Germinal center (tissue), 1 donor: ENCODE results near the gene FBXO8.

Source experiments
- DNase-seq: peaks from one replicate; pipeline ENCODE4 v3.0.0; 2012; ENCODE audit warnings: mixed read lengths, low spot score

The FBXO8 gene

DNA sequence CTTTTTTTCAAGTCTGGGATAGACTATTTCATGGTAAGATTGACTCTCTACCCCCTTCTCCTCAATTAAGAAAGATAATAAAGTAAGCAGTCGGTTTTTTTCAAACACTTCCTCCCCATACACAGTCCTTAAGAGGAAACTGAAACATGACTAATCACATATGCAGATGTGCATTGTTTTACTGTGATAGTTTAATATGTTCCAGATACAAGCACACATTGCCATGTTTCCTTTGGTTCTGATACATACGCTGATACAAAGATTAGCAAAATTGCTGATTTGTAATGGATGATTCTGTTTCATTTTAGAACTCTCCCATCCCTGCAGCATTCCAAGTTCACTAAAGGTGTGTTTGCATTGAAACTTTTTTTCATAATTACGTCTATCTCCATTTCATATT, 76.1 kb downstream of the FBXO8 start:
- DNase-seq, result no peak

DNA sequence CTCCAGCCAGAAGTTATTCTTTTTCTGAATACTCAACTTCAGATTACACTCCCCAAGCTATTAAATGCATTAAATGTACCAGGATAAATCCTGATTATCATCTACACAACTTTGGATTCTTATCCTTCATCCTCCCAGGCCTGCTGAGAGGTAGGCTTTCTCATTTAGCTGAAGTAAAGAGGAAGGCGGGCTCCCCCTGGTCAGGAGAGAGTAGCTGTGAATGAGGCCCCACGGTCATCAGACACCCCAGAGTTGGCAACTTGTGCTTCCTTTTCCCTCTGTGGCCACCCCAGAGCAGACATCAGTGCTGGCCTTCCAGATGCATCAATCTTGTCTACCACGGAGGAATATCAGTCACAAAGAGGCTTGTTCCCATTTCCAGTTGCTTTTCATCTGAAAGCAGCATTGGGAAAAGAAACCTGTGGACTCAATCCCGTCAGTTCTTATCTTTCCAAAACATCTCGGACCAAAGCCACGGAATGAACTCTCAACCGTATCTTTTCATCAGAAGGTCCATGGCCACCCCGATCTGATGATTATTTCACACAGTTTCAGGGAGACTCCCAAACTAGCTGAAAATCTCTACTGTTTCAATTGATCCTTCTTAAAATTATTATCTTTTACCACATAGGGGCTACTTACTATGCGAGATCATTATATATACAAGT, 79.2 kb downstream of the FBXO8 start:
- no peak for DNase-seq

DNA sequence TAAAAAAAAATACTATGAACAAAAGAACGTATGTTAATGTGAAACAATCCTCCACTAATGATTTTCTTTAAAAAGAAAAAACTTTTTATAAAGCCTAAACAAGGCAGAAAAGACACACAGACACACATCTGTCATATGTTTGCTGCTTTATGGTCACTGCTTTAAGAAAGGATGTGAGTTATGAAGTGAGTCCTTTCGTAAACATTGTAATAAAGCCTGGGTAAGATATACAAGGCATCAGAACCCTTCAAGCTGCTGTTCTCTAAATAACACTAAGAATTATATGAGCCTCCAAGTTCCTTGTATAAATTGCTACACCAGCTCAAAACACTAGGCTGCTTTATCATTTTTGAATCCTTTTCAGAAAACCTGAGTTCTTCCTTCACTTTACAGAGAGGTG, 81.6 kb downstream of the FBXO8 start:
- no peak for DNase-seq

DNA sequence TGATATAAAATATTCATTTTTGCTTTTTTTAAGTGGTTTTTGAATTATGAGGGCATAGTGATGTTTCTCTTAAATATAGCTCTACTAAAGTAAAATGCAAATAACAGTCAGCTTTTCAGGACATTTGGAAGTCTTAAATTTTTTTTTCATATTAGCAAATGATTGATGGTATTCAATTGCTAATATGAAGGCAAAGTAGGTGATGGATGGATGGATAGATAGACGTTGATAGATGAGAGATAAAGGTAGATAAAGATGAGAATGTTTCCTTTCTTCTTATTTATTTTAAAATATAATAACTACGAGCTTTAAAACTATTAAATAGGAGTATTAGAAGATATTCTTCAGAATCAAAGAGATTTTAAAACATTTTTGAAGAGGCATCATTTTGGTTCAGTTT, 83.7 kb downstream of the FBXO8 start:
- DNase-seq, result no peak

DNA sequence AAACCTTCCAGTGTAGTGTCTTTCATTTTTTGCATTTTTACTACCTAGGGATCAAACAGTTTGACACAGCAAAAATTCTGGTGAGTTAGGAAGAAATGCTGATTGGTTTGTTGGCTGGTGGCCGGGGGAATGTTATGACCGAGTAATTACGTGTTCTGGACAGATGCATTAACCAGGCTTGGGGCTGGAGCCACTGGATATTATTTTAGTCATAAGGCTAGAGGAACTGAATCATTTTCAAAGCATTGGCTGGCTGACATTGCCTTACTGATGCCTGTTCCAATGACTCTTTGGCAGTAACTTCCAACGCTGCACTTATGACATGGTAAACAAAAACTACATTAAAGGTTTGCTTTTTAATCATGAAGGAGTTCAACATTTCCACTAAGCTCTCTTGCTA, 84.6 kb downstream of the FBXO8 start:
- DNase-seq, result no peak

DNA sequence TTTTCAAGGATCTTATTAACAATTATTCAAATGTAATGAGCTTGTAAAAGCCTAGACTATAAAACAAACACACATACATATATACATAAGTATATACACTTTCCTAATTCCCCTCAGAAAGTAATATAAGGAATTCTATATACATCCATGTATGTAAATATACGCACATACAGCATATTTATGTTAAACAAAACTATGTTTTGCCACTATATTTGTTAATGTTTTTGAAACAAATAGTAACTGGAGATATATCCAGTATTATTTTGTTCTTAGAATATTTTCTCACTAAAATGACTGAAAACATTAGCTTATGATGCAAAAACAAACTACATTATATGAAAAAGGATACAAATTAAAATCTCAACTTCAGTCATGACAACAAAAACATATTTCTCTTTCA, 85.1 kb downstream of the FBXO8 start:
- DNase-seq, result no peak

DNA sequence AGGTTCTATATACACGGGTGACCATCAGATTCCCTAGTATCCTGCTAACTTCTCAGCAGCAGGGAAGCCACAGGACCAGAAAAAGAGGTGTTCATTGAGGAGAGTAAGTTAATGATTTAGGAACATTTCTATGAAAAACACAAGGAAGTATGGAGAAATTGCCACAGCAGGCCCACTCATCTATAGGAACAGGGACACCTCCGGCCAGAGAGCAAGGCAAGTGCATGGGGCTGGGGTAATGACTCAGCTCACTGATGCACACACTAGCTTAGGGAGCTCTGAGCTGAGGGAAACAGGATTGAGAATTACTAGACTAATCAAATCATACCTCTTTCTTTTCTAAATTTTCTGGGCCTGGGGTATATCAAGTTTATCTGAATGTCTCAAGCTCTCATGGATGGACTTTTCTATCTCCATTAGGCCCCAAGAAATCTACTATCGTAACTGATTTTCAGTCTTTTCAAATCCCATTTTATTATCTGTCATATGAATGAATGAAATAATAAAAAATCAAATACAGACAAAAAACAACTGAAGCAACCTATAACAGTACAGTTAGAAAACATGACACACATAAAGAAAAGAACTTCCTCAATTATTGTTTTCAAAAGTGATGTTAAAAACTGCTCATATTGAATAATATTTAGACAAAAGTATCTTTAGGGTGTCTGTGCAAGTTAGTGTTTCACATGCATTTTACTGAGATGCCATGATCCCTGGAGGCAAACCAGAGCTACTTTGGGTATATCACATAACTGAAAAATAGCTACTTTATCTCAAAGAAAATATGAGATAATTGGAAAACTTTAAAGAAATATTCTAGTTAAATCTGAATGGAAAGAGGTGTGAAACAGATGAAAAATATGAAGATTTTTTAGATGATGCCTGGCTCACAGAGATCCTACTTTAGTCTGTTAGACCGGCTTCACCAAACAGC, 89.8 kb downstream of the FBXO8 start:
- no peak for DNase-seq

DNA sequence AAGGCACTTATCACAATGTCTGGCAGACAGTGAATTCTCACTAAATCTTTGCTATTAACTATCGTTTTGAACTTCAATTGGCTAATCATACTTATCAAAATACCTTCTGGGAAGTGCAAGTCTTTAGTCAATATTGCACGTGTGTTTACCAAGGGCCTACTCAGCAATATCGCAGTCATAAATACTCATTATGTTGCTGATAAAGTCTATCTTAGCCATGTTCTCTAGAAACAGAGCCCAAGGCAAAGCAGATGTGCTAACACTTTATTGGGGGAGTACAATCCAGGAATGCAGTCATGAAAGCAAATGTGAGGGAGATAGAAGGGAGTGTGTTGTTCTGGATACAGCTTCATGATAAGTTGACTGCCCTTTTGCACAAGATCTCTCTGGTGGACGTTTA, 90.5 kb downstream of the FBXO8 start:
- no peak for DNase-seq

DNA sequence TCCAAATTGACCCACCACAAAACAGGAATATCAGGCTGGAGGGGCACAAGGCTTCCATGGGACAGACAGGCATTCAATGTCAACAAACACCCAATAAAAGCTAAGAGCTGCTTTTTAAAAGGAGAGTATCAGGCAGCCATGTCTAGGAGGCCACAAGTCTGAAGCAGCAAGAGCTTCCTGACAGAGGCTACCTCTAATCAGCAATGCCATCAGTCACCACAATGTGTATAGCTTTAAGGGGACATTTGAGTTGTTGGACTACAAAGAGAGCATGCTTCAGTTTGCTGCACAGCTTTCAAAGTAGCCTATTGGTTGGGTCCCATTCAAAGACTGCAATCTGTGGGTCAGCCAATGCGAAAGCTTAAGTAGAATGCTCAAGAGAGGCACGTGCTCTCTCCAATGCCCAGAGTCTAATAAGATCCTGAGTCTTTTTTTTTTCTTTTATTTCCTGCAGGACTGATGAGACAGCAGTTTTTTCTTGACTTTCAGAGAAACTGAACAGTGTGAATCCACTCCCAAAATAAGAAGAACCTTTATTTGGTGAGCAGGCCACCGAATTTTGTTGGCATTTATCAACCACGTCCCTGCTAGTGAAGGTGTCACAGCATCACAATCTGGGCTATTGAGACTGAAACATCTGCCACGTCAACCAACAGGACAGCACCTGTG, 92.5 kb downstream of the FBXO8 start:
- no peak for DNase-seq

DNA sequence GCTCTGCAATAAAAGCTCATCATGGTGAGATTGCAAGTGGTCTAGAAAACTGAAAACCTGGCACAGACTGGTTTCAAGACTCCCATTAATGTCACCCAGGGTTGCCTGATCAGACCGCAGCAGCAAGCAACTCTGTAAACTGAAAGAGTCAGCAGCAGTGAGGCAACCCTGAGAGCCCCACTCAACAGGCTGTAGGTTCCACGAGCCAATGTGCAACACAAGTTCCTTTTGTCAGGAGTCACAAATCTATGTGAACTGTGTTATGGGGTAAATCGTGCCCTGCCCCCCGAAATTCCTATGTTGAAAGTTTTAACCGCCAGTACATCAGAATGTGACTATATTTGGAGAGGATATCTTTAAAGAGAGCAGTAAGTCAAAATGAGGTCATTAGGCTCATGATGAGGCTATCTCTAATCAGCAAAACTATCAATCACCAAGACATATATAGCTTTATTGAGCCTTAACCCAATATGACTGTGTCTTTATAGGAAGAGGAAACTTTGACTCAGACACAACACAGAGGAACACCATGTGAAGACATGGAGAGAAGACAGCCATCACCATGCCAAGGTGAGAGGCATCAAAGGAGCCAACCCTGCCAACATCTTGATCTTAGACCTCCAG, 94.0 kb downstream of the FBXO8 start:
- DNase-seq, result no peak
